NCI-H2107 treated with DMSO at 0.1 percent for 48 hours (cell line): ENCODE data around the gene RWDD3.
A peak's percentile ranks its signal among the peaks of the same experiment; 100 is the strongest.

Experiments used
- DNase-seq: peaks from one replicate; lab custom pipeline; 2025; ENCODE audit not compliant: unreplicated experiment; lab: John Stamatoyannopoulos, UW

The RWDD3 gene

DNA sequence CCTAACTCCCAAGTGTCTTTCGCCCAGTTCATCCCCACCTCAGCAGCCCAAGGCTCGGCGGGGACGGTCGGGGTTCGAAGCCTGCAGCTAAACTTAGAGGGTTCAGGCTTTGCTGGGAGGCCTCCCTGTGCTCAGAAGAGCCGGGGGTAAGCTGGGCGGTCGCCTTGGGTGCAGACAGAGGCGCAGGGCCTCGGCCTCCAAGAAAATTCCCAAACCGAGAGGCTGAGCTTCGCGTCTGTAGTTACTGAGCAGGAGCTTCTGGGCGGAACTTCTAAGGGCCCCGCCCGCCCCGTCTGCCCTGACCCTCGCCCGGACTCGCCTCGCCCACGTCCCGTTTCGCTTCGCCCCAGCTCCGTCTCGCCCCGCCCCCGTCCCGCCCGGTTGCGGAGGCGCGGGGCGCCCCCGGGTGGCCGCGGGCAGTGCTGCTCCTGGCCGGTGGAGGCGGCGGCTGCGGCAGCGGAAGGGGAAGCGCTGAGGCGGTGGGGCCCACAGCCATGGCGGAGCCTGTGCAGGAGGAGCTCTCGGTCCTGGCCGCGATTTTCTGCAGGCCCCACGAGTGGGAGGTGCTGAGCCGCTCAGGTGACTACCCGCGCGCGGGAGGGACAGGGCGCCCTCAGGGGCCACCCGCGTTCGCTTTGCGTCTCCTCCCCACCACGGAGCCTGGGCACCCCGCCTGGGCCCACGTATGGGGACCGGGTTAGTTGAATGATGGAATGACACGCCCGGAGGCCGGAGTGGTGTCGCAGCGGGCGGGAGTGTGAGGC is at the start of gene RWDD3:
RWDD3 (plus strand) TSS at position 474 of the 764 bp plus-strand sequence; CDS start at position 495, 21 bp downstream.
- peak; percentile 62 for DNase-seq

- no peak for DNase-seq
These were observed 47.9 kb upstream of the RWDD3 start for GRCh38 chr1:95186149-95186548.

GRCh38 chr1:95193591-95193990 is 40.4 kb upstream of the RWDD3 start:
- DNase-seq = no peak

- no peak for DNase-seq
These were observed 39.0 kb upstream of the RWDD3 start for GRCh38 chr1:95195046-95195445.

DNA sequence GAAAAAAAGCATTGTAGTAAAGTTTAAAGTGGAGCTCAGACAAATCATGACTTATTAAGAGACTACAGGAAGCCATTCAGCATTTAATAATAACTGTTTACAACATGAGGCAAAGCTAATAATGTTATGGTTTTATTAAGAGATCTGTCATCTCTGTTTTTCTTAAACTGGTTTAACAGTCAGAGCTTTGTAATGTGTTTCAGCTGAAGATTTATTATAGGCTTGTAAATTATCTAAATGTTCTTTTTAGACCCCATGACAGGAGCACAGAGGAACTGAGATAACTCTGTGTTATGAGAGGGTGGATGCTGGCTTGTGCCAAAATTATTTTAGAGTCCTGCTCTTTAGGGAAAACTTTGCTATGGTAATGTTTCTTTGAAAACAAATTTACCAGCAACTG is 38.0 kb upstream of the RWDD3 start:
- no peak for DNase-seq

DNA sequence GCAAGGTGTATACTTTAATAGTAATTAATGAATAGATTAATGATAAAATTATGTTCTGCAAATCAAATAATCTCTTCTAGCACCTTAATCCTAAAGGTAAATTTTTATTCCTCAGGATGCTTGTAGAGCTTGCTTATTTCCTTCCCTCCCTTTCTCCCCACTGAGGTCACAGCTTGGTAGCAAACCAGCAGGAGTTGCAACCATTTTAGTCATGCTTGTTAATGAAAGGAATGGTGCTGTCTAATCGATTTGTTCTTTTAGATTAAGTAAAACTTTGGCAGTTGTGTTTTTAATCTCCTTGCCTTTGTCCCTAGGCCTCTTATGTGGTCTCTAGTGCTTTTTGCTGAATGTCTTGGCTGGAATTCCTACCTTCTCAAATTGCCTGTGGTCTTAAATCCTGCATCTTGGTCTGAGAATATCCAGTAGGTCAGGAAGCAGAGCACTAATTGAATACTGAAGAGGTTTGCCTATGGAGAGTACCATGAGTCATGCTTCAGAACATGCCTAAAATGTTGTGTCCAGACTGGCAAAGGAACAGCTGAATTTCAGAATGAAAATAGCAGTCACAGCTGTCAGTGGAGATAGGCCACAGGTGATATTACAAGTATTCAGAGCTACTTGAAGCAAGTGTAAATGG is 36.3 kb upstream of the RWDD3 start:
- DNase-seq = peak; percentile 94

DNA sequence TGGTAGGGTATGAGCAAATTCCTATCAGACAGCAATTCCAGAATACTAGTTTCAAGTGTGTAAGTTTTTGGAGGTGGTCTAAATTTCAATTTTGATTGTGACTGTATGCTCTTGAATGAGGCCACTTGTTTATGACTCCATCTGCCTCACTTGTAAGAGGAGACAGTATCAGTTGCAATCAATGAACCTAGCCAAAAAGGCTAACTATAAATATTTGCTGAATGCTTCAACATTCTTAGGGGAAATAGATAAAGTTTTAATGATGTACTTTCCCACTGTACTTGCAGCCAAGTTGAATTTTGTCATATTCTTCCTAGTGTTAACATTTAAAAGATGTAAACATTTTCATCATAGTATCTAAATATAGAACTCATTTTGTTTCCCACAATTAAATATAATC is 32.1 kb upstream of the RWDD3 start:
- no peak for DNase-seq

DNA sequence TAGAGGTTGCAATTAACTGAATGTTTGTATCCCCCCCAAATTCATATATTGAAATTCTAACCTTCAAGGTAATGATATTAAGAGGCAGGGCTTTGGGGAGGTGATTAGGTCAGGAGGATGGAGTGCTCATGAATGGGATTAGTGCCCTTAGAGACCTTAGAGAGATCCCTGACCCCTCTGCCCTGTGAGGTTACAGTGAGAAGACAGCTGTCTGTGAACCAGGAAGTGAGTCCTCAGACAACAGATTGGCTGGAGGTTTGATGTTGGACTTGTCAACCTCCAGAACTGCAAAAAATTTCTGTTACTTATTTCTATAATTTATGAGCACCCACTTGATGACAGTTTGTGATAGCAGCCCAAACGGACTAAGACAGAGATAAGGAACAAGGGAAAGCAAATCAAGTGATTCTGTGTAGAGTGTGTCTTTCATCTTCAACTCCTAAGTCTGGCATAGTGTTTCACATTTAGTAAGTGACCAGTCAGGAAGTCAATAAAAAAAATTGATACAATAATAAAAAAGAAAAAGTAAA is 30.0 kb upstream of the RWDD3 start:
- DNase-seq = no peak

- DNase-seq = no peak
These were observed 27.5 kb upstream of the RWDD3 start for GRCh38 chr1:95206514-95206913.

GRCh38 chr1:95207223-95207935 is 26.6 kb upstream of the RWDD3 start:
- DNase-seq = no peak

DNA sequence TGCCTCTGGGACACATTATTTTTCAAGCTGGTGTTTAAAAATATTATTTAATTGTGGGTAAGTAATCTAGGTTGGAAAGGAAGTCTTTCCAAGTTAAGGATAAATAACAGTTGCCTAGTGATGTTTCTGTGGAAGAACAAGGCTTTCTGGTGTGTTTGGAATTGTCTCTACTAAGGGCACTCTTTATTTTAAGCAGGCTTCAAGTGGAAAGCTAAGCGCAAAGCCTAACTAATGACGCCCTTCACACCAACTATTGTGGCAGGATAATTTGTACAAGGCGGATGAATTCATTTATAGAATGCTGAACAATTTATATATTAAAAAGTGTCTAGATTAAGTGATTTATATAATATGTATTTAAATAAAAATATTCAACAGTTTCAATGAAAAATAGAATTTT is 25.1 kb upstream of the RWDD3 start:
- no peak for DNase-seq

DNA sequence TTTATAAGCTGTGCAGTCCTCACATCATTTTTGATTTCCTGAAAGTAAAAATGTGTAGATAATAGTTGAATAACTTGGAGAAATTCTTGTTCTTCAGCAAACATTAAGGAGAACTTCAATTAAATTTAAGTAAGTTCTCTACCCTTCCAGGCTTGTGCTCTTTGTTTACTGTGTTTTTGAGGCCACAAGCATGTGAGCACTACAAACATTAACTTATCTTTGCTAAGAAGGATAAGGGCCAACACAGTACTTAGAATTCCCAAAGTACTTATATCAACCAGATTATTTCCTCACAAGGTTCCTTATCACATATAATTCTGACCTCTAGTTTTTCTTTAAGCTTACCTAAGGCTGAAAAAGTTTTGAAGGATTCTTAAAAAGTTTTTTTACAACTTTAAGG is 24.7 kb upstream of the RWDD3 start:
- no peak for DNase-seq

- no peak for DNase-seq
These were observed 17.6 kb upstream of the RWDD3 start for GRCh38 chr1:95216292-95216990.

GRCh38 chr1:95217371-95217770 is 16.6 kb upstream of the RWDD3 start:
- no peak for DNase-seq

- DNase-seq = no peak
These were observed 14.6 kb upstream of the RWDD3 start for GRCh38 chr1:95219407-95219806.

DNA sequence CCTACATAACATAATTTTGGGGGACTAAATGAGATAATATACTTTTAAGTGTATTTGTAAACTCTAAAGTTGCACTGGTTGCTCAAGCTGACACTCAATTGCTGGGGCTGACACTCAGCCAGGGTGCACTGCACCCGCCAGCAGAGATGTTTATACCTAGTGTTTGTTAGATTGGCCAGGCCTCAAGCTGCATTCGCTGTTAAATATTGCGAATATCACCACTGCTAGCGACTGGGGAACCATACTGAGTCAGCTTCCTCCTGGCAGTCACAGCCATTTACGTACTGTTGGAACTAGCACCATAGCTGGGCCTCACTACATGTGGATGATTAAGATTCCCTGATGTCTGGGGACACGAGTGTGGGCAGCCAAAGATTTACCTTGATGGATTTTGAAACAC is 12.7 kb upstream of the RWDD3 start:
- DNase-seq = no peak

DNA sequence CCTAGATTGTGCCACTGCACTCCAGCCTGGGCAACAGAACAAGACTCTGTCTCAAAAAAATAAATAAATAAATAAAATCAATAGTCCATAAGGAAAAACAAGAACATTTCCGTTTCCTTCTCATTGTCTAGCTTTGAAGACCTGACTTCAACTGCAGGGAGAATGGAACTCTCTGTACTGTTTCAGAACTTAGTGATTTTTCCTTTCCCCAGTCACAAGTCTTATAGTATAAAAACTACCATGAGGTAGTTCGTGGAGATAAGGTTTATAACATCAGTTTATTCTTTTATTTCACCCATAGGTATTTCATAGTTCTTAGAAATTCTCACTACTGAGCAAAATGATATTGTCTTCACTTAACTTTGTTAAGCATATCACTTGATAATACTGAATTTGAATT is 11.4 kb upstream of the RWDD3 start:
- no peak for DNase-seq

- DNase-seq = no peak
These were observed 10.9 kb upstream of the RWDD3 start for GRCh38 chr1:95223110-95223509.

- no peak for DNase-seq
These were observed 7.0 kb upstream of the RWDD3 start for GRCh38 chr1:95226781-95227660.

- DNase-seq = no peak
These were observed 5.0 kb upstream of the RWDD3 start for GRCh38 chr1:95229037-95229436.
